Tongue (tissue), 2 donors: ENCODE results near the gene HMGN4. TPM values are rescaled to one million over a fixed set of nuclear protein-coding genes. Genes with fewer than 3 reads are reported as not detected.
"Not testable (repeated sequence)": the region's sequence is repeated elsewhere in the genome, so short reads cannot be mapped to it uniquely, and the experiment has no call there.

Source experiments
- DNase-seq: peaks from one replicate; pipeline ENCODE4 v3.0.0-alpha.2; 2015
- total RNA-seq: library from RNA; depleted of rRNA; stranded (reverse); fragments of >200 nt; gene quantifications from one replicate; pipeline ENCODE4 v1.2.3, GENCODE V29; 2014

HMGN4 gene
- 56.7 TPM for total RNA-seq

DNA sequence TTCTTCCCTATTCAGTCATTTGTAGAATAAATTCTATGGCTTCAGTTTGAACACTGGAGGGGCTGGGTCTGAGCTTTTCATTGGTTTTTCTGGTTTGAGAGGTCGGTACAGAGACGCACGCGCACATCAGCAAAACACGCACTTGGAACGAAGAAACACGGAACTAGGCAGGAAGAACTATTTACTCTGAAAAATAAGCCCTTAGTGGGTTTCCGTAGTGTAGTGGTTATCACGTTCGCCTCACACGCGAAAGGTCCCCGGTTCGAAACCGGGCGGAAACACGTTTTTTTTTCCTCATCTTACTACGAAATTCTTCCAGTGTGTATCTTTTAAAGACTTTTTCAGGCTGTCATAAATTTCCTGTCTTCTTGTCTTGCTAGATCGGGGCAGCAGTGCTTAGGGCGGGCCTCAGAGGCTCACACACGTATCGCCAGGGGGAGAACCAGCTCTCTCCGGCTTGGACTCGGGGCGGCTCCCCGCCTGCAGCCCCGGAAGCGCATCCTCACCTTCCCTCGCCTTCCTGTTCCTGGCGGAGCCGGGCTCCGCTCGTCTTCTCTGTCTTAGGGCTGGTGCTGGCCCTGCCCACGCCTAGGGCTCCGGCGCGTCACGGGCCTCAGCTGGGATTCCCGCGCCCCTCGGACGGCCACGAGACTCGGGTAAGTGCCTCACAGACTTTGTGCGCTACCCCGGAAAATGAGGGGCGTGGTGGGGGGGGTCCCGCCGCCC is at the start of gene HMGN4:
HMGN4 (plus strand) TSS at position 521 of the 726 bp plus-strand sequence. CDS start 6,841 bp downstream, outside the sequence.
- peak; percentile 97 for DNase-seq

DNA sequence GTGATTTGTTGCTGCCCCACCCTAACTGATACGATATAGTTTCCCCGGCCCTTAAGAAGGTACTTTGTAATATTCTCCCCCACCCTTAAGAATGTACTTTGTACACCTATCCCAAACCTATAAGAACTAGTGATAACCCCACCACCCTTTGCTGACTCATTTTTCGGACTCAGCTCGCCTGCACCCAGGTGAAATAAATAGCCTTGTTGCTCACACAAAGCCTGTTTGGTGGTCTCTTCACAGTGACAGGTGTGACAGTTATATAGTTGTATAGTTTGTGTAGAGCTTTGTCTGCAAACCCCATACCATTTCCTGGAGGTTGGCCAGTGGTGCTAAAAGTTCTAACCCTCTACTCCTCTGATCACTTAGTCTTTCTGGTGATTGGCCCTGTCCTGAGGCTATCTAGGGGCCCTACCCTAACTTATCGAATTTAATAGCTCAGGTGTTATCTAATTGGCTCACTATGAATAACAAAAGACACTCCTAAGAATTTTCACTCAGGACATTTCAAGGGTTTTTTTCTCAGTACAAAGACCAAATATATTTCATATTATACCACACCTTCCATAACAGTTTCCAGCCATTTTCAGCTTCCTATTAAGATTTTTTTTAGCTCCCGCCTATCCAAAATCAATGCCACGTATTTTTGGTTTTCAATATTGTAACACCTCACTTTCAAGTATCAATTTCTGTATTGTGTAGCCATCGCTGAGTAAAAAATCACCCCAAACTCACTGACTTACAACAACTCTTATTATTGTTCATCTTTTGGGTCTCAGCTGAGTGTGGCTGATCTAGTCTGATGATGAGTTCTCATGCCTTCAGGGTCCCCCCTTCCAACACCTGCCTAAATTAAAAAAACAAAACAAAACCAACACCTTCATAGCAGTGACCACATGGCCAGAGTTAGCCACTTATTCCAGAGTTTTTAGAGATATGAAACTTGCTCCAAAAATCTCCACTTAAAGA is 47.9 kb upstream of the HMGN4 start:
- no peak for DNase-seq

DNA sequence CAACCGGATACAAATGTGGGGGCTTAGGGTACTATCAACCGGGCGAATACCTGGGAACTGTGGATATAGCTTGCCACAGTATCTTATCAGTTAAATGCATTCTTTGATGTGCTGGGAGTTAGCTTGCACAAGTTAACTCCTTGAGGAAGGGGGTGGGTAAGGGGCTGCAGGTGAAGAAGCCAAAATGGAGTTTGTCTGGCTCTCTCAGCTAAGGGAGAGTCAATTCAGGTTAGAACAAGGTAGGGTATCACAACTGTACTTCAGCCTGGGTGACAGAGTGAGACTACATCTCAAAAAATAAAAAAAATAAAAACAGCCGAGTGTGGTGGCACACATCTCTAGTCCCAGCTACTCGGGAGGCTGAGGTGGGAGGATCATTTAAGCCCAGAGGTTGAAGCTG is 46.6 kb upstream of the HMGN4 start:
- DNase-seq, result no peak

DNA sequence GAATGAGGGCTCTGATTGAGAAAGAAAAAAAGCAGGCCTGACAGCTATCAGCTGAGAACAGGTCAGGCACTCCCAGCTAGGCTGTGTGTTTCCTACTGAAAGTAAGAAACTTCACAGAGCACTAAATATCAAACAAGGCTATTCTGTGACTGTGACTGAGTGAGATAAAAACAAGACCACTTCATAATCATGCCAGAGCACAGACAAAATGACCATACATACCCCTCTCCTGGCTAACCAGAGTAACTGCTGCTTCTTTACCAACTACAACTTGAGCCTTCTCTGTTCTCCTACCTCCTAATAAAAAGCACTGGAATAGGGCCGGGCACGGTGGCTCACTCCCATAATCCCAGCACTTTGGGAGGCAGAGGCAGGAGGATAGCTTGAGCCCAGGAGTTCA is 44.9 kb upstream of the HMGN4 start:
- no peak for DNase-seq

DNA sequence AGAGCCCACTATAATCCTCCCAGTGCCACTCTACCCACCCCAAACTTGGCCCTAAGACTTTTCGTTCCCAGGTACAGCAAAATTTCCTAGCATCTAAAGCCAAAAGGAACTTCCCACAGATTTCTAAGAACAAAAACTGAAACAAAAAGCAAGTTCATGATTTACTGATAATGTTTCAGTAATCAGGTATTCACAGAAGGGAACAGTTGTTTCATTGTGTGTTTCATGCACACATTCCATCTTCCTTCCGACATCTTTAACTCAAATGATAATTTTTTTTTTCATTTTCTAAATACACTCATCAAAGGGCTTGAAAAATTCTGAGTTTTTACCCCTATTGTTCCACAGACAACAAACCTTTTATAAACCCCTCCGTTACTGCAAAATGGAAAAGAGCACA is 44.0 kb upstream of the HMGN4 start:
- no peak for DNase-seq

DNA sequence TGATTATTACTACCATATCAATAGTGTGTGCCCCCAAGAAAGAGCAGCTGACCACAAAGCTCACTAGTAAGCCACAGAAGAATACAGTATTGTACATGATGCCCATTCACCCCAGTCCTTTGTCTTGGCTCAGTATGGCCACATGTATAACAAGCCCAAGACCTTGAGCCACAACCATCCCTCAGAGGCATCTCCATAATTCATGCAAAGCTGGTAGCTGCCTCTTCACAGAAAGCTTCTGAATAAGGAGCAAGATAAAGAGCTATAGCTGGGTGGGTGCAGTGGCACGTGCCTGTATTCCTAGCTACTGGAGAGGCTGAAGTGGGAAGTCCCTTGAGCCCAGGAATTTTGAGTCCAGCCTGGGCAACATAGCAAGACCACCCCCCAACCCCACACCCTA is 42.9 kb upstream of the HMGN4 start:
- DNase-seq, result no peak

DNA sequence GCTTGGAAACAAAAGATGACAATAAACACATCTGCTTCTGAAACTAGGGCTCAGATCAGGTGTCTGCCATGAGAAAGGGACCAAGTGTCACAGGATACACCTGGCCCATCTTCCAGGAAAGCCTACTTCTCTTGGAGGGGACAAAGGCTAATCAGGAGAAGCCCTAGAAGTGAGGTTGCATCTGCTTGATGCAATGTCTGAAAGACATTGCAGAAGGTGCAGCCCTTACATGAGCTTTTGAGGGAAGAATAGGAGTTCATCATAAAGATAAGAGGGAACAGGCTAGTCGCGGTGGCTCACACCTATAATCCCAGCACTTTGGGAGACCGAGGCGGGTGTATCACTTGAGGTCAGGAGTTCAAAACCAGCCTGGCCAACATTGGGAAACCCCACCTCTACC is 40.6 kb upstream of the HMGN4 start:
- no peak for DNase-seq

- DNase-seq, result no peak
Observed at GRCh38 chr6:26500102-26500501, 38.1 kb upstream of the HMGN4 start, which contains the start of gene BTN1A1. Gene BTN1A1, plus strand, starts transcription at chr6:26500303. Its CDS starts 984 bp downstream, at chr6:26501287.

DNA sequence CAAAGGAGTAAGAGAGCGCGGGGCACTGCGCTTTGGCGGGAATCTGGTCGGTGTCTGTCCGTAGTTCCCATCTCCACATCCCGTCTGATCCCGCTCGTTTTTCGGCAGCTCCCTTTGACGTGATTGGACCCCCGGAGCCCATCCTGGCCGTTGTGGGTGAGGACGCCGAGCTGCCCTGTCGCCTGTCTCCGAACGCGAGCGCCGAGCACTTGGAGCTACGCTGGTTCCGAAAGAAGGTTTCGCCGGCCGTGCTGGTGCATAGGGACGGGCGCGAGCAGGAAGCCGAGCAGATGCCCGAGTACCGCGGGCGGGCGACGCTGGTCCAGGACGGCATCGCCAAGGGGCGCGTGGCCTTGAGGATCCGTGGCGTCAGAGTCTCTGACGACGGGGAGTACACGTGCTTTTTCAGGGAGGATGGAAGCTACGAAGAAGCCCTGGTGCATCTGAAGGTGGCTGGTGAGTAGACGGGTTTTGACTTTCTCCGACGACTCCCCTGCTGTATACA is 36.6 kb upstream of the HMGN4 start:
- DNase-seq, result peak; percentile 37

GRCh38 chr6:26502165-26502564 is 36.0 kb upstream of the HMGN4 start:
- no peak for DNase-seq

- DNase-seq, result no peak
Observed at GRCh38 chr6:26502626-26503025, 35.5 kb upstream of the HMGN4 start.

- DNase-seq, result no peak
Observed at GRCh38 chr6:26507658-26508057, 30.5 kb upstream of the HMGN4 start.

GRCh38 chr6:26511033-26511432 is 27.1 kb upstream of the HMGN4 start:
- DNase-seq, result not testable (repeated sequence)

DNA sequence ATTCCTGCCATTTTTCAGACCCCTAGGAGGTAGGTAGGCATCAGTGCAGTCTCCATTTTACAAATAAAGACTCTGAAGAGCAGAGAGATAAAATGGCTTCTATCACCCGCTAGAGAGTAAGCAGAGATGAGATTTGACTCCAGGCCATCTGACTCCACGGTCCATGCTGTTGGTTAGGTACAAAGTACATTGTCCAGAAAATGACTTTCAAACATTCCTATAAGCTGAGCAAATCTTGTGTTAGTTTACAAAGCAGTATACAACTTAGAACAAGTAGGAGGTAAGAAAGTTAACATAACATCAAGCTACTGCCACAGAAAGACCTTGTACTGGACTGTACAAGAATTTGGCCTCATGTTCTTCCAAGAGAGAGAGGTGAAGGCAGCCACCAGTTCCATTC is 23.2 kb upstream of the HMGN4 start:
- DNase-seq, result no peak

- DNase-seq, result no peak
Observed at GRCh38 chr6:26516481-26517427, 21.4 kb upstream of the HMGN4 start.

DNA sequence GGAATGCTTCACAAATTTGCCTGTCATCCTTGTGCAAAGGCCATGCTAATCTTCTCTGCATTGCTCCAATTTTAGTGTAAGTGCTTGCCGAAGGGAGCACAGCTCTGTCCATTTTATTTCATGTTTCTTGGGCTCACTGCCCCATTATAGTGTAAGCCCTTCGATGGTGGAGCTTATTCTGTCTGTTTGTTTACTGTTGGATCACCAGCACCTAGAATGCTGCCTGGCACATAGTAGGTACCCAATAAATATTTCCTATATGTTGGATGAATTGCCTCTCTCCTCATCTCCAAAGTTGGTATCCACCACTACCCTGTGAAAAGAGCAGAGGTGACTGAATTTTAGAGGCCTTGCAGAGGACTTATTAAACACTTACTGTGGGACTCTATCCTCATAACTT is 18.8 kb upstream of the HMGN4 start:
- no peak for DNase-seq

DNA sequence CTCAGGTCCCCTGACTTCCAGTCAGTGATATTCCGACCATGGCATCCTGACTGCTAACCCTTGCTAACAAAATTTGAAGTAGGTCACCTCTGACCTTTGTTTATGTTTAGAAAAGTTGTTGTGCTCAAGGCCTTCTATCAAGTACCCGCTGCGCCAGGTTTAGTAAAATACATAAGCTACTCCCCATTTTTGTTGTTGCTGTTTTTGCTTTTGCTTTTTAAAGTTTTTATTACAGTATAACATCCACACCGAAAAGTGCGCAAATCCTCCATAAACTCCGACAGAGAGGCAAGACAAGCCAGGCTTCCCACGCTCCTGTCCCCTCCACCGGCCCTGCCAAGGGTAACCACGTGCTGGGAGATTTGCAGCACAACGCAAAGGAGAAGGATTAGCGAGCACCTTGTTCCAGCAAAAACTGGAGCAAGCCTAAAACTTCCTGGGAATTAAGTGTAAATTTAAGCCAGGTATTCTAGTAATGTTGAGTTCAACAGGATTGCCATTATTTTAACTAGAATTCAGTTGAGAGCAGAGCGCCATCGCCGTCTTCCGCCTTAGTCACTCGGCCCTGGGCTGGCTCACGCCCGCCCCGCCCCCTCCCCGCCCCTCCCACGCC is 17.8 kb upstream of the HMGN4 start:
- no peak for DNase-seq

DNA sequence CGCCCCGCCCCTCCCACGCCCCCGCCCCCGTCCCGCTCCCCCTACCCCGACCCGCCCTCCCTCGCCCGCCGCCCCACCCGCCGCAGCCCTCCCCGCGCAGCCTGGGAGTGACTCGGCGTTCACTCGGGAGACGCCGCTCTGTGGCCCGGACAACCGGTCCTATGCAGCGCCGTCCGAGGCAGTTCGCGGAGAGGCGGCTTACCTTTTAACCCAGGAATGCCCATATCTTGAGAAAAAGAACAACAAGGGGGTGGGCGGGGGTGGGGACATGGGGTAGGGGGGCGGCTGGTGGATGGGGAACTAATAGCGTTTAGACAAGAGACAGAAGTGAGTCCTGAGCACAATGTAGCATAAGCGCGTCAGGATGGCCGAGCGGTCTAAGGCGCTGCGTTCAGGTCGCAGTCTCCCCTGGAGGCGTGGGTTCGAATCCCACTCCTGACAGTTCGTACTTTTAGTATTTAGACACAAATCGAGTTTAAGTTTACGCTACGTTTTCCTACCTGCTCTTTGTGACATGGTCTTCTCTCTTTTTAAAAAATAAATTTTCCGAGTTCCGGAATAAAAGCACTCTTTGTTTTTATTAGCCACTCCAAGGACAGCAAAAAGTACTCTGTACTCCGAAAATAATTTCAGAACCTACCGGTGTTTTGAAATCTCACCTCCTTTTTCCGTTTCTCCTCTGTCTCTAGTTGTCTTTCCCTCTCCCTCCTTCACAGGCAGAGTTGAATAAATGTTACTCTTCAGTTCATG is 17.1 kb upstream of the HMGN4 start:
- peak; percentile 96 for DNase-seq

DNA sequence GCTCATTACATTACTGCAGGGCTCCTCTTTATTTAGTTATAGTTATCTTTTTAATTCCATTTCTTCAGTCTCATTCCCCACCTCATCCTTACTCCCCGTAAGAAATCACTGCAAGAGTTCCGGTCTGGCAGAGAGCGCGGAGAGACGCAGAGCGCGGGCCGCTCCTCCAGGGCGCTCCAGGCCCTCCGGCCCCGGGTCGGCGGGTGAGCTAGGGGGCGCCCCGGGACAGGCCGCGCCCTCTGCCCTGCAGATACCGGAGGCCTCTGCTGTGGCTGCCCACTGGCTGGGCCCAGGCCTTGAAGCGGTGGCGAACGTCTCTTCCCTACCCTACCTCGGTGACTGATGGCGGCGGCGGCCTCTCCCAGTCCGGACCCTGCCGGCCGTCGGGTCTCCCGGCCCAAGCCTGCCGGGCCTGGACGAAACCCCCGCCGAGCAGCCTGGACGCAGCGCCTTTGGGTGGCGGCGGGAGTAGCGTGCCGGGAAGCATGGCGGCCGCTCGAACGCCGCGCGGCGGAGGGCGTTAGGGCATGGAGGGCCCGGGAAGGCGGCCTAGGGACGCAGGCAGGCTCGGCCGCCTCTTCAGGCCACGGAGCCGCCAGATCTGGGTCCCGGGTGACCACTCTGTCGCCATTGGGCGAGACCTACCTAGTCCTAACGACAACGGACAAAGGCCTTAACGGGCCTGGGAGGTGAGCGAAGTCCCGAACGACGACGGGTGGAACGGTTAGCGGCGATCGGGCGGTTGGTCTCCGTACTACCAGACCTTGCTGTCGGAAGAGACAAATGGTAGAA is 16.4 kb upstream of the HMGN4 start:
- peak; percentile 87 for DNase-seq
